ENCODE results near the gene FAM184A. TPM values are rescaled to one million over a fixed set of nuclear protein-coding genes. Genes with fewer than 3 reads are reported as not detected.

FAM184A gene
- total and polyA plus RNA-seq, 2 of the 8 experiments (the other 6 are each of a cell fraction or from before 2014, with no cell fraction given): 6.3 to 11.3 TPM

GRCh38 chr6:119034827-119035458 lies 43.5 kb downstream of the FAM184A start:
- CTCF ChIA-PET (ENCODE audit: partially characterized antibody): interaction anchor here (0.5 to 1.6 kb wide), 5 partner anchors 8 to 1096 kb away, joined by 3 to 9 read pairs (median 4); partner anchors contain the start of gene FAM184A
- H3K27ac ChIP-seq (ENCODE audit: low read depth, low read length): no peak overlapping the region
- no peak for DNase-seq (ENCODE audit: low read depth in 1 of 2, low spot score in 2 of 2)

More at GRCh38 chr6:119034827-119035458, 43.5 kb downstream of the FAM184A start:
- Histone ChIP-seq H3K9ac (replicated peaks in 1 of 4; ENCODE audit: extremely low read depth in 1 of 4, low read depth in 3 of 4, low read length in 3 of 4) (no peak overlapping the region), H3K79me1 (ENCODE audit: low read depth, low read length) (no peaks in the 10 kb centered on the region), H3K4me2 (ENCODE audit: insufficient read depth in 1 of 2, low read depth in 2 of 2, low read length in 2 of 2) (peak overlapping the region; percentile 54 to 56), H4K91ac (replicated peaks; ENCODE audit: insufficient read length, low read length) (no peak overlapping the region), H3K9me3 (ENCODE audit: insufficient read depth in 2 of 2, low read depth in 1 of 2, low read length in 1 of 2) (no peaks in the 10 kb centered on the region), H3K56ac (replicated peaks; ENCODE audit: insufficient read length, low read depth, low read length) (no peak overlapping the region), H3K14ac (ENCODE audit: insufficient read length) (no peak overlapping the region), H4K20me1 (replicated peaks in 1 of 2; ENCODE audit: control insufficient read depth in 1 of 2, insufficient read depth in 2 of 2, low read length in 2 of 2) (no peaks in the 10 kb centered on the region), H3K4me1 (replicated peaks in 1 of 4; ENCODE audit: control insufficient read depth in 3 of 4, insufficient read depth in 4 of 4, low read length in 3 of 4) (peaks cover 0 to 3% (median 0%) of the 10 kb centered on the region in 4 experiments; a peak in 1 of 7 replicates), H4K8ac (ENCODE audit: extremely low read depth, insufficient read depth, low read length) (no peak overlapping the region), H3K79me2 (ENCODE audit: control insufficient read depth in 1 of 2, insufficient read depth in 2 of 2, low read length in 2 of 2) (no peaks in the 10 kb centered on the region), H2BK5ac (ENCODE audit: low read depth, low read length) (no peak overlapping the region; the same call in 1 of the 2 replicates), H3K18ac (ENCODE audit: extremely low read depth, low read length) (no peak overlapping the region), H4K5ac (ENCODE audit: insufficient read length, low read depth, low read length) (no peak overlapping the region), H3K27me3 (replicated peaks in 1 of 4; ENCODE audit: control insufficient read depth in 3 of 4, extremely low read depth in 1 of 4, insufficient read depth in 3 of 4, low read length in 3 of 4) (no peaks in the 10 kb centered on the region), H2BK20ac (ENCODE audit: low read length) (no peak overlapping the region), H3K23me2 (ENCODE audit: low read depth, low read length) (0 out of 2 replicates have a peak, but pooled peaks cover 2% of the 10 kb centered on the region), H2BK15ac (ENCODE audit: low read length) (no peak overlapping the region), H2AK5ac (ENCODE audit: low read depth, low read length) (no peak overlapping the region), H2BK12ac (ENCODE audit: low read depth, low read length) (no peak overlapping the region), H2AFZ (ENCODE audit: low read length) (no peak overlapping the region), H3K23ac (ENCODE audit: insufficient read length) (no peak overlapping the region), H3K36me3 (ENCODE audit: control insufficient read depth in 2 of 4, insufficient read depth in 4 of 4, low read length in 3 of 4) (no peaks in the 10 kb centered on the region), H2BK120ac (replicated peaks; ENCODE audit: low read depth, low read length) (peak overlapping the region; percentile 87), H3K4ac (replicated peaks; ENCODE audit: insufficient read length, low read depth, low read length) (no peak overlapping the region), H3K4me3 (ENCODE audit: extremely low read depth in 1 of 4, insufficient read depth in 2 of 4, low read depth in 3 of 4, low read length in 4 of 4) (peak overlapping the region in 1 of 4 experiments; percentile 36; a peak in 3 of 8 replicates)
- peak; percentile 76 for FAIRE-seq
- POLR2A ChIA-PET (ENCODE audit: partially characterized antibody): interaction anchor here (0.6 to 2.3 kb wide), 4 partner anchors 11 to 129 kb away, joined by 3 to 5 read pairs (median 4); partner anchors contain the start of gene MCM9
- 41% methylated on average over 6 of the region's 6 CpGs; no CpG with 5 or more reads in 1 of the 2 experiments for WGBS, 2 experiments (ENCODE audit: extremely low coverage in 1 of 2, insufficient coverage in 1 of 2, insufficient read length in 1 of 2, insufficient replicate concordance in 2 of 2, low coverage in 1 of 2, low lambda C conversion rate in 2 of 2, missing lambda C conversion rate in 1 of 2)
